Fibroblast of mammary gland (primary cell): Measurements from ENCODE around the gene FOXK1.
A peak's percentile ranks its signal among the peaks of the same experiment; 100 is the strongest.

Experiments used
- DNase-seq: peaks from one replicate; pipeline ENCODE4 v3.0.0-alpha.2; 2010; ENCODE audit warnings: low read depth
- H3K4me3 ChIP-seq: 2 replicates; pipeline ENCODE4 v1.5.1; 2011; ENCODE audit warnings: low read depth, mild to moderate bottlenecking, low read length, moderate library complexity; ENCODE audit not compliant: control insufficient read depth
- CTCF ChIP-seq: conservative IDR thresholded peaks from 2 replicates; pipeline ENCODE4 v1.5.1; 2011; ENCODE audit warnings: low read depth, low read length, inconsistent platforms; ENCODE audit not compliant: control insufficient read depth, insufficient read depth

Gene FOXK1

GRCh38 chr7:4681886-4682620 lies at the start of gene FOXK1:
Gene FOXK1 (plus strand): TSS chr7:4682295. CDS start chr7:4682309, 14 bp downstream.
- DNase-seq: peak; percentile 55
- no peak for TF ChIP-seq CTCF
- H3K4me3 ChIP-seq: peak within 1 kb of the TSS; percentile 85

- TF ChIP-seq CTCF: no peak
- no peak overlapping the region for H3K4me3 ChIP-seq
- peak; percentile 84 for DNase-seq
These were observed 49.1 kb upstream of the FOXK1 start for GRCh38 chr7:4633012-4633411.

DNA sequence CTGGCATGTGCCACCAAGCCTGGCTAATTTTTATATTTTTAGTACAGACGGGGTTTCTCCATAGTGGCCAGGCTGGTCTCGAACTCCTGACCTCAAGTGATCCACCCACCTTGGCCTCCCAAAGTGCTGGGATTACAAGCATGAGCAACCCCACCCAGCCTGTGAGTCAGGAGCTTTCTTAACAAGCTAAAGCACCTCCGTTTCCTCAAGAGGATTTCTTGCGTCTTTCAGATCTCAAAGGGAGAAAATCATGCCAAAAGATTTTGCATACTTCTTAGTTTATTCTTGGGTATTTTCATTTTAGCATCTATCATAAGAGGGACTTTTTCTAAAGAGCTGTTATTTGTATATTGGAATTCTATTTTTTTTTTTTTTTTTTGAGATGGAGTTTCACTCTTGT lies 47.9 kb upstream of the FOXK1 start:
- no peak for TF ChIP-seq CTCF

GRCh38 chr7:4638781-4639575 lies 43.1 kb upstream of the FOXK1 start:
- DNase-seq: no peak
- no peak for TF ChIP-seq CTCF
- H3K4me3 ChIP-seq: no peak overlapping the region

More for the DNA sequence above, 47.9 kb upstream of the FOXK1 start:
- DNase-seq: peak; percentile 86
- no peak overlapping the region for H3K4me3 ChIP-seq

- peak overlapping the region; percentile 57 for H3K4me3 ChIP-seq
- DNase-seq: no peak
- TF ChIP-seq CTCF: no peak
These were observed 40.9 kb upstream of the FOXK1 start for GRCh38 chr7:4641091-4641666.

DNA sequence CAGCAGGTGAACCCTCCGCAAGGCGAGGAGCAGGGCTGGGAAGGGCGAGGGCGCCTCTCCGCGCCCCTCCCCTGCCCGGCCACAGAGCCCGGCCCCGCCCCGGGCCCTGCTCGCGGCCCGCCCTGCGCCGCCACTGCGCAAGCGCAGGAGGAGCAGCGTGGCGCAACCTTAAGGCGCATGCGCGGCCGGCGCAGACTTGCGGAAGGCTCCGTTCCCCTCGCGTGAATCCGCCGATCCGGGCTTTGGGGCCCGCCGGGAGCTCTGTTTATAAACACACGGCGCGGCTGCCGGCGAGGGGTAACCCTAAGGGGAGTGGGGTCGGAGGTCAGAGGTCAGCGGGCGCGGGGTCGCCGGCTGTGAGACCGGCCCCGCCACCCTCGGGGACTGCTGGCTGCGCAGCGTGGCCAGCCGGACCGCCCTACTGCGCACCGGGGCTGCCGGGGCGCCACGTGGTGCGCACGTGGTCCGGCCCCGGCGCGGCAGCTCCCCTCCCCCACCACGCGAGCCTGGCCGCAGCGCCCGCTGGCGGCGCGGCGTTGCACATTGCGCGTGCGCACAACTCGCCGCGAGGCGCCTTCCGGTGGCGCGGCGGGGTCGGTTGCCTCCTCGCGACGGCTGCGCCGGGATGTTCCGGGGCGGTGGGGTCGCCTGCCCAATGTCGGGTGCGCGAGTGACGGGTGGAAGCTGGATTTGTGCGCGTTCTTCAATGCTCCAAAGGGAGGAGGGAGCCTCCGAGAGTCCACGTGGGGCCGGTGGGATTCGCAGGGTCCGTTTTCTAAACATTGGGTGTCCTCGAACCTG lies 40.2 kb upstream of the FOXK1 start:
- H3K4me3 ChIP-seq: peak overlapping the region; percentile 66
- no peak for TF ChIP-seq CTCF
- peak; percentile 89 for DNase-seq
